NCI-H146 (cell line): Measurements from ENCODE around the gene CERS6.
"Not testable (repeated sequence)": the region's sequence is repeated elsewhere in the genome, so short reads cannot be mapped to it uniquely, and the experiment has no call there.

ENCODE experiments used
- DNase-seq: peaks from one replicate; lab custom pipeline; 2025; lab: John Stamatoyannopoulos, UW

The CERS6 gene

DNA sequence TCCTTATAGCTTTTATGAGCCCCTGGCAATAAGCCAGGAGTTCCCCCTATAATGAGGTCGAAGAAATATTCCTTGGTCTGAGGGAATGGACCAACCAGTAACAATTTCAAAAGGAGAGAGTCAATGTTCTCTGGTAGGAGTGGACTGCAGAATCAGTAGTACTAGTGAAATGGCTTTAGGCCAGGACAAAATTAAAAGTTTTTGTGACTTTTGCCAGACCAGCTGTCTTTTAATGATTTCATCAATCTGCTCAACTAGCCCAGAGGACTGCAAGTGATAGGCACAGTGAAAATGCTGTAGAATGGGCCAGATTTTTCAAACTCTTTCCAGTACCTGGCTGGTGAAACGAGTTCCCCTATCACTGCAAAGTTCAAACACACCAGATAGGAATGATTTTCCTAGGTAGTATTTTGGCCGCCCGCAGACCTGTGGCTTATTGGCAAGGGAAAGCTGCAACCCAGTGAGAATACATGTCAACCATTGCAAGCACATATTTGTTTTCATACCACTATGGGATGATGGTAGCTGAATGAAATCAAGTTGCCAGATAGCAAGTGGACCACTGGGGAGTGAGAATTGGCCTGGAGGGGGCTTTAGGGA, 45.5 kb downstream of the CERS6 start:
- DNase-seq, result no peak

GRCh38 chr2:168502852-168503251, 46.8 kb downstream of the CERS6 start:
- DNase-seq, result not testable (repeated sequence)

DNA sequence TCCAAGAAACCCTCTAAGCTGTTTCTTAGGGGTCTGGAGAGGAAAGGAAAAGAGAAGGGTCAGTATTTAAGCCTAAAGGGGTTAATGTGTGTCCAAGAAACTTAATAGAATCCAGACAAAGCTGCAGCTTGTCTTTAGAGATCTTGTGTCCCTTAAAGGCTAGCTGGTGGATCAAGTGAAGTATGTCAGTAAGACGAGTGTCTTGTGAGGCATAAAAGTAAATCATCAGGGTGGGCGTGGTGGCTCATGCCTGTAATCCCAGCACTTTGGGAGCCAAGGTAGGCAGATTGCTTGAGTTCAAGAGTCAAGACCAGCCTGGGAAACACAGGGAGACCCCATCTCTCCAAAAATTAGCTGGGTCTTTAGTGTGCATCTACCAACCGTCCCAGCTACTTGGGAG, 47.8 kb downstream of the CERS6 start:
- no peak for DNase-seq

- no peak for DNase-seq
Observed at GRCh38 chr2:168504323-168504722, 48.3 kb downstream of the CERS6 start.

GRCh38 chr2:168510125-168510756, 54.2 kb downstream of the CERS6 start:
- no peak for DNase-seq

- DNase-seq, result no peak
Observed at GRCh38 chr2:168514692-168515091, 58.6 kb downstream of the CERS6 start.

DNA sequence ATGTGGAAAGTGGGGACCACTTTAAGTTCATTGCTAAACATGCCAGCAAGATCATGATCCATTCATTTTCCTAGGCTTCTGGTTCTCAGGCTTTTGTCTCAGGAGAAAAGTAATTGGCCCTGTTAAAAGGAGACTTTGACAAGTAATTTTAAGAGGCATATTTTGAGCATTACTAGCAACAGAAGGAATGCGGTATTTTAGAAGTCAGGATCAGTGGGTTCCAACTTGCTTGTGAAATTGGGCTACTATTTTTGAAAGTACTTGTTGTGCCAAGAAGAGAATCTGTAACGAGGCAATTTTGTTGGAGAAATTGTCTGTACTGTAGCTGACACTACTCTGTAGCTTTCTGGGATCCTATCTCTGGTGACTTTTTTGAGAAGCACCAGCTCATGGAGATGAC, 59.4 kb downstream of the CERS6 start:
- no peak for DNase-seq

DNA sequence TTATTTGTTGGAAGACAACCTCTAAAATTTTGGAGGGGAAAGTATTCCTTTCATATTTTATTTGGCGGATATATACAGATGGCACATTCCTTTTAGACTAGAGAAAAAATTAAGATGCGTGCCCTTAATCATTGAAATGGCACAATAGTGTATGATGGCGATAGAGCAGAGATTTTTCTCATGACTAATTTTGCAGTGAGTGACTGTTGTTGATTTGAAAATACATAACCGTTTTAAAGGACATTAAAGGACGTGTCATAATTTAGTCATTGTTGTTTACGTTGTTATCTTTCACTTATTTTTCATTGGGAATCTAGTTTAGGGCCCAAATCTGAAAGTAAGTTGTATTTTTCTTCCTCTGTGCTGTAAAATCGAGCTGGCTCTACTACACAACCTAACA, 61.7 kb downstream of the CERS6 start:
- DNase-seq, result no peak

DNA sequence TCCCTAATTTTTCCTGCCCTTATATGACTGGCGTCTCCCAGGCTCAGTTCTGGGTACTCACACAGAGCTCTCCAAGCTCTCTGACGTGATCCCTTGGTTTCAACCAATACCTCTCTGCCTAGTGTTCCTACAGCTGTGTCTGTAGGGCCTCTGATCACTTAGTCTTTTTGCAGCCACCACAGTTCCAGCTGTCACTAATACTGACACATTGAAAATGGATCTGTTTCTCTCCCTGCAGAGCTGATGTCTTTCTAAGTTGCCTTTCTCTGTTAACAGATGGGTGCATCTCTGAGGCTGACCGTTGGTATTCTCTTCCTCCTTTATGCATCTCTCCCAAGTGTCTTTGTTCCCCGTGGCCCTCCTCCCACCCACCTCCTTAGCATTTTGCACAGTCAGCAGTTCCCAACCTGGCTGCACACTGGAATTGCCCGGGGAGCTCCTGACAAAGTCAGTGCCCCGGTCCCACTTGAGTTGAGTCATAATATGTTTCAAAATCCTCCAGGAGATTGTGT, 62.5 kb downstream of the CERS6 start:
- DNase-seq, result no peak

- no peak for DNase-seq
Observed at GRCh38 chr2:168519534-168520308, 63.6 kb downstream of the CERS6 start.

GRCh38 chr2:168521053-168521741, 65.1 kb downstream of the CERS6 start:
- DNase-seq, result peak; percentile 1

GRCh38 chr2:168522446-168522845, 66.4 kb downstream of the CERS6 start:
- DNase-seq, result no peak

DNA sequence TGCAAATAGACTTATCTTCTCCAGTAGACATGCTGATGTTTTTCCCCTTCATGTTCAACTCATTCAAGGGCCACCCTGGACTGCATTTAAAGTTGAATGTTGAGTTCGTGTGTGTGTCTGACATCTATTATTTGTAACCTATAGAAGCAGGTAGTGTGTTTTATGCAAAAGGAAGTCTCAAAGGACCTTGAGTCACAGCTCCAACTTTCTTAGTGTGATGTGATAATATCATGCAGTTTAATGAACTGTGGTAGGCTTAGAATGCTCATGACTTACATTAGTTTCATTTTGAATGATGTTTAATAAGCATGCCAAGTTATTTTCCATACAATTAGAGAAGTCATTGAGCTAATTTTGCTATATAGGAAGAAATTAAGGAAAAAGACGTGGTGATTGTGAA, 67.9 kb downstream of the CERS6 start:
- no peak for DNase-seq

GRCh38 chr2:168525020-168525419, 68.9 kb downstream of the CERS6 start:
- DNase-seq, result no peak

- no peak for DNase-seq
Observed at GRCh38 chr2:168525716-168526446, 69.8 kb downstream of the CERS6 start.

- DNase-seq, result no peak
Observed at GRCh38 chr2:168526641-168527040, 70.6 kb downstream of the CERS6 start.

GRCh38 chr2:168528016-168528415, 71.9 kb downstream of the CERS6 start:
- no peak for DNase-seq

- no peak for DNase-seq
Observed at GRCh38 chr2:168528469-168528868, 72.4 kb downstream of the CERS6 start.

- DNase-seq, result no peak
Observed at GRCh38 chr2:168529054-168529833, 73.2 kb downstream of the CERS6 start.

GRCh38 chr2:168529900-168530561, 74.0 kb downstream of the CERS6 start:
- DNase-seq, result no peak
